Measurements from ENCODE around the gene HAO2. TPM values are rescaled to one million over a fixed set of nuclear protein-coding genes. Genes with fewer than 3 reads are reported as not detected.

Gene HAO2
- total RNA-seq, 2 experiments from 2014 or later, result not detected

DNA sequence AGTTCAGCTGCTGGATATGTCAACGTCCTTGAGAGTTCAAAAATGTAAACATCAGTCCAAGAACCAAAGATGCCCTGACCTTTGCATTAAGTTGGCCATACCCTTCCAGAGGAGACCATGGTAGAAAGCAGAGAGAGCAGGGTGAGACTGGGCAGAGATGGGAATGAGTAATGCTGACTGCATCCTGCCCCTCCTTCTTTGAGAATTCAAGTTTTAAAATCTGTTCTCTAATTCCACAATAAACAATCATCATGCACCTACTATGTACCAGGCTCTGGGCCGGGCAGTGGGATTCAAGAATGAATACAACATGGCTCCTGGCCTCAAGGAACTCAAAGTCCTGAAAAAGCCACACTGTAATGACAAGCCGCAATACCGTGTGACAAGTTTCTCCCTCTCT is 3.9 kb upstream of the HAO2 start:
- no peak overlapping the region for H3K27ac Mint-ChIP-seq
- no peak overlapping the region for H3K4me3 Mint-ChIP-seq
- intact Hi-C loops (cut with micrococcal nuclease), result no loop called here
- CTCF ChIA-PET, result no interaction called here
- H3K27me3 Mint-ChIP-seq, result peaks cover 12% of the 10 kb centered on the region
- no peaks in the 10 kb centered on the region for H3K4me1 Mint-ChIP-seq (ENCODE audit: low read depth)
- H3K36me3 Mint-ChIP-seq (ENCODE audit: low read depth), result no peaks in the 10 kb centered on the region
- POLR2A ChIA-PET, result no interaction called here
- H3K9me3 Mint-ChIP-seq, result no peaks in the 10 kb centered on the region
- TF ChIP-seq, protein P1, sequence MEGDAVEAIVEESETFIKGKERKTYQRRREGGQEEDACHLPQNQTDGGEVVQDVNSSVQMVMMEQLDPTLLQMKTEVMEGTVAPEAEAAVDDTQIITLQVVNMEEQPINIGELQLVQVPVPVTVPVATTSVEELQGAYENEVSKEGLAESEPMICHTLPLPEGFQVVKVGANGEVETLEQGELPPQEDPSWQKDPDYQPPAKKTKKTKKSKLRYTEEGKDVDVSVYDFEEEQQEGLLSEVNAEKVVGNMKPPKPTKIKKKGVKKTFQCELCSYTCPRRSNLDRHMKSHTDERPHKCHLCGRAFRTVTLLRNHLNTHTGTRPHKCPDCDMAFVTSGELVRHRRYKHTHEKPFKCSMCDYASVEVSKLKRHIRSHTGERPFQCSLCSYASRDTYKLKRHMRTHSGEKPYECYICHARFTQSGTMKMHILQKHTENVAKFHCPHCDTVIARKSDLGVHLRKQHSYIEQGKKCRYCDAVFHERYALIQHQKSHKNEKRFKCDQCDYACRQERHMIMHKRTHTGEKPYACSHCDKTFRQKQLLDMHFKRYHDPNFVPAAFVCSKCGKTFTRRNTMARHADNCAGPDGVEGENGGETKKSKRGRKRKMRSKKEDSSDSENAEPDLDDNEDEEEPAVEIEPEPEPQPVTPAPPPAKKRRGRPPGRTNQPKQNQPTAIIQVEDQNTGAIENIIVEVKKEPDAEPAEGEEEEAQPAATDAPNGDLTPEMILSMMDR (IDR thresholded peaks at IDR 0.05), result no peak
- ATAC-seq, result no peak
- DNase-seq, result no peak

DNA sequence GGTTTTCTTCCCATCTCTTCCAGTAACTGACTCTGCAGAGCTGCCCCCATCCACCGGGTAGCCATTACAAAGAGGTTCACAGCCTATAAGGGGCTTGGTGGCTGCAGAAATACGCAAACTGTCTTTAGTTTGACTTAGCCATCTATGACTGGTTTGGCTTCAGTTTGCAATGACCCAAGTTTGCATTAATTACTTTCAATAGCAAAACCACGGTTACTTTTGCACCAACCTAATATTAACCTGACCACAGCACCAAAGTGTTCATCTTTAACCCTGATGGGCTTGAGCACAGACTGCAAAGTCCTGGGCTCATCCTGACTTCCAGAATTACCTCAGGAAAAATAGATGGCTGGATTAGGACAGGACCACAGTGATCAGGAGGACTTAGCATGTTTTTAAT is 2.2 kb upstream of the HAO2 start:
- POLR2A ChIA-PET, result no interaction called here
- H3K27me3 Mint-ChIP-seq, result peaks cover 12% of the 10 kb centered on the region
- H3K4me3 Mint-ChIP-seq, result no peak overlapping the region
- CTCF ChIA-PET, result interaction anchor here (1.1 to 2.3 kb wide), 6 partner anchors 8 to 91 kb away, joined by 3 to 19 read pairs (median 6); no protein-coding TSS in a partner anchor
- H3K4me1 Mint-ChIP-seq (ENCODE audit: low read depth), result no peaks in the 10 kb centered on the region
- H3K27ac Mint-ChIP-seq, result no peak overlapping the region
- H3K36me3 Mint-ChIP-seq (ENCODE audit: low read depth), result no peaks in the 10 kb centered on the region
- intact Hi-C loops (cut with micrococcal nuclease), result loop anchor here (2.0 kb wide), 1 partner anchor 80 kb away; no protein-coding TSS in a partner anchor
- TF ChIP-seq, protein P1 (IDR thresholded peaks at IDR 0.05), result no peak
- ATAC-seq (no peak), DNase-seq (no peak)
- no peaks in the 10 kb centered on the region for H3K9me3 Mint-ChIP-seq

DNA sequence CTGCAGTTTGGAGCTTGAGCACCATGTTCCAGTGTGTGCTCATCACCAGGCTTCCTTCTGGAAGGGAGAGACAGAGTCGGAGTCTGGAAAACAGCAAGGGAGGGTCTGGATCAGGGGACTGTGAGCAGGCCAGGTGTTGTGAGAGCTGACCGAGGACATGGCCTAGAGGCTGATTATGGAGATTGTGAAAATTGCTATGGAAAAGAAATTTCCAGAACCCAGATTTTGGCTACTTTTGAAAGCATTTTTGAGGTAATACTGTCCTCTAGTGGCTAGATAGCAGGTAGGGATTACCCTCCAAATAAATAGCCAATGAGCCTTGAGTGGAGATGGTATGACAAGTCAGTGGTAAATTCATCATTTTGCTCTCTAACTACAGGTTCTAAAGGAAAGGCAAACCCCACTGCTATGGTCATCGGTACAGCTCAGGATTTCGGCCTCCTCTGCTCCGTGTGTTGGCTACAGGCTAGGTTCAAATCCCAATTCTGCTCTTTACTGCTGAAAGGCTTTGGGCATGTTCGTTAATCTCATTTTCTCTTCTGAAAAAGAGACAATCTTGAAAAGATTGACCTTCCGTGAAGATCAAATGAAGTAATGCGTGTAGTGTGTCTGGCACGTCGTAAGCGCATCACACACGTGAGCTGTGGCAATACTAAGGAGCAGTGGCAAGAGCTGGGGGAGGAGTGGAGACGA is 1.0 kb upstream of the HAO2 start:
- DNase-seq (no peak), ATAC-seq (no peak)
- TF ChIP-seq, protein P1 (IDR thresholded peaks at IDR 0.05), result peak; percentile 66
- Mint-ChIP-seq H3K27me3 (peaks cover 12% of the 10 kb centered on the region), H3K36me3 (ENCODE audit: low read depth) (no peaks in the 10 kb centered on the region), H3K9me3 (no peaks in the 10 kb centered on the region), H3K4me1 (ENCODE audit: low read depth) (no peaks in the 10 kb centered on the region), H3K4me3 (no peak overlapping the region), H3K27ac (no peak overlapping the region)
- POLR2A ChIA-PET, result no interaction called here
- CTCF ChIA-PET, result interaction anchor here (1.1 to 2.3 kb wide), 7 partner anchors 10 to 92 kb away, joined by 3 to 19 read pairs (median 5); no protein-coding TSS in a partner anchor
- intact Hi-C loops (cut with micrococcal nuclease), result loop anchor here (2.0 kb wide), 1 partner anchor 81 kb away; no protein-coding TSS in a partner anchor

GRCh38 chr1:119370748-119371147 is 2.2 kb downstream of the HAO2 start:
- ATAC-seq (no peak), DNase-seq (no peak)
- POLR2A ChIA-PET, result interaction anchor here (1.1 kb wide), 1 partner anchor 7 kb away, joined by 3 read pairs; no protein-coding TSS in a partner anchor
- no peaks in the 10 kb centered on the region for H3K36me3 Mint-ChIP-seq (ENCODE audit: low read depth)
- no peak overlapping the region for H3K27ac Mint-ChIP-seq
- peaks cover 11% of the 10 kb centered on the region for H3K27me3 Mint-ChIP-seq
- no peak overlapping the region for H3K4me3 Mint-ChIP-seq
- H3K4me1 Mint-ChIP-seq (ENCODE audit: low read depth), result peaks cover 6% of the 10 kb centered on the region
- H3K9me3 Mint-ChIP-seq, result no peaks in the 10 kb centered on the region
- TF ChIP-seq, protein P1 (IDR thresholded peaks at IDR 0.05), result no peak
- intact Hi-C loops (cut with micrococcal nuclease), result no loop called here
- CTCF ChIA-PET, result interaction anchor here (1.1 kb wide), 1 partner anchor 58 kb away, joined by 3 read pairs; no protein-coding TSS in a partner anchor

DNA sequence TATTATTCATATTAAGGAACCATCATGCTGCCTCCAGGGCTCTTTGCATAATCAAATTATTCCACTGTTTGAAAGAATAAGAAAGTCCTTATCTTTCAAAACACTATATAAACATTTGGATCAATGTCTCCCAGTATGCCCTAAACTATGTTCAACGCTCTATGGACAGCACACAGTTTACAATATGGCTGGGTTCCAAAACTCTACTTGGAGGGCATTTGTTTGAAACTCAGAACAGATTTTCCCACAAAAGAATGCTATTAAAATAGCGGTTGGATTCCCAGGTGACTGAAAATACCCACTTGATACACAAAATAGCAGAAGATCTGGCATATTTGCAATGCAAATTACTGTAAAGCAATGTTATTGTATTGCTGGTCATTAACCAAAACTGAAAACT is 3.2 kb downstream of the HAO2 start:
- Mint-ChIP-seq H3K4me3 (no peak overlapping the region), H3K27me3 (peaks cover 11% of the 10 kb centered on the region), H3K36me3 (ENCODE audit: low read depth) (no peaks in the 10 kb centered on the region), H3K4me1 (ENCODE audit: low read depth) (peaks cover 6% of the 10 kb centered on the region), H3K27ac (no peak overlapping the region), H3K9me3 (no peaks in the 10 kb centered on the region)
- ATAC-seq (no peak), DNase-seq (no peak)
- ChIA-PET CTCF (no interaction called here), POLR2A (no interaction called here)
- intact Hi-C loops (cut with micrococcal nuclease), result no loop called here
- TF ChIP-seq, protein P1 (IDR thresholded peaks at IDR 0.05), result no peak
